ENCODE results near the gene RPLP1. TPM values are rescaled to one million over a fixed set of nuclear protein-coding genes. Genes with fewer than 3 reads are reported as not detected.

The RPLP1 gene
- total RNA-seq, 1 donor from 2014 or later = 572 TPM

GRCh38 chr15:69435985-69436384 lies 16.6 kb upstream of the RPLP1 start:
- no peaks in the 10 kb centered on the region for H3K36me3 Mint-ChIP-seq (ENCODE audit: unreplicated experiment)
- H3K27ac Mint-ChIP-seq (ENCODE audit: unreplicated experiment) = no peak overlapping the region
- no peak for TF ChIP-seq CTCF (IDR thresholded peaks at IDR 0.05; ENCODE audit: partially characterized antibody, unreplicated experiment)

GRCh38 chr15:69436951-69437350 lies 15.7 kb upstream of the RPLP1 start:
- H3K27me3 Mint-ChIP-seq (ENCODE audit: unreplicated experiment) = peaks cover 2% of the 10 kb centered on the region
- no peak for DNase-seq
- H3K9me3 Mint-ChIP-seq (ENCODE audit: unreplicated experiment) = no peaks in the 10 kb centered on the region
- H3K36me3 Mint-ChIP-seq (ENCODE audit: unreplicated experiment) = no peaks in the 10 kb centered on the region
- no peak overlapping the region for H3K27ac Mint-ChIP-seq (ENCODE audit: unreplicated experiment)
- H3K4me3 Mint-ChIP-seq (ENCODE audit: unreplicated experiment) = no peak overlapping the region
- no peak for TF ChIP-seq CTCF (IDR thresholded peaks at IDR 0.05; ENCODE audit: partially characterized antibody, unreplicated experiment)
- no peaks in the 10 kb centered on the region for H3K4me1 Mint-ChIP-seq (ENCODE audit: low read depth, unreplicated experiment)

More at GRCh38 chr15:69435985-69436384, 16.6 kb upstream of the RPLP1 start:
- H3K27me3 Mint-ChIP-seq (ENCODE audit: unreplicated experiment) = peaks cover 2% of the 10 kb centered on the region
- DNase-seq = no peak
- no peaks in the 10 kb centered on the region for H3K4me1 Mint-ChIP-seq (ENCODE audit: low read depth, unreplicated experiment)
- H3K4me3 Mint-ChIP-seq (ENCODE audit: unreplicated experiment) = no peak overlapping the region
- H3K9me3 Mint-ChIP-seq (ENCODE audit: unreplicated experiment) = no peaks in the 10 kb centered on the region

- no peak for DNase-seq
- Mint-ChIP-seq H3K4me3 (ENCODE audit: unreplicated experiment) (no peak overlapping the region), H3K9me3 (ENCODE audit: unreplicated experiment) (no peaks in the 10 kb centered on the region), H3K4me1 (ENCODE audit: low read depth, unreplicated experiment) (no peaks in the 10 kb centered on the region), H3K27me3 (ENCODE audit: unreplicated experiment) (peaks cover 2% of the 10 kb centered on the region), H3K36me3 (ENCODE audit: unreplicated experiment) (no peaks in the 10 kb centered on the region), H3K27ac (ENCODE audit: unreplicated experiment) (no peak overlapping the region)
- no peak for TF ChIP-seq CTCF (IDR thresholded peaks at IDR 0.05; ENCODE audit: partially characterized antibody, unreplicated experiment)
These were observed 13.0 kb upstream of the RPLP1 start for GRCh38 chr15:69439623-69440022.

- no peak overlapping the region for H3K4me3 Mint-ChIP-seq (ENCODE audit: unreplicated experiment)
- peaks cover 2% of the 10 kb centered on the region for H3K27me3 Mint-ChIP-seq (ENCODE audit: unreplicated experiment)
- no peaks in the 10 kb centered on the region for H3K9me3 Mint-ChIP-seq (ENCODE audit: unreplicated experiment)
- no peaks in the 10 kb centered on the region for H3K4me1 Mint-ChIP-seq (ENCODE audit: low read depth, unreplicated experiment)
- no peak overlapping the region for H3K27ac Mint-ChIP-seq (ENCODE audit: unreplicated experiment)
- H3K36me3 Mint-ChIP-seq (ENCODE audit: unreplicated experiment) = no peaks in the 10 kb centered on the region
- no peak for TF ChIP-seq CTCF (IDR thresholded peaks at IDR 0.05; ENCODE audit: partially characterized antibody, unreplicated experiment)
- DNase-seq = no peak
These were observed 9.5 kb upstream of the RPLP1 start for GRCh38 chr15:69443032-69443611.

- peaks cover 2% of the 10 kb centered on the region for H3K27me3 Mint-ChIP-seq (ENCODE audit: unreplicated experiment)
- TF ChIP-seq CTCF (IDR thresholded peaks at IDR 0.05; ENCODE audit: partially characterized antibody, unreplicated experiment) = no peak
- H3K36me3 Mint-ChIP-seq (ENCODE audit: unreplicated experiment) = no peaks in the 10 kb centered on the region
- H3K27ac Mint-ChIP-seq (ENCODE audit: unreplicated experiment) = no peak overlapping the region
- H3K9me3 Mint-ChIP-seq (ENCODE audit: unreplicated experiment) = no peaks in the 10 kb centered on the region
- DNase-seq = no peak
- H3K4me1 Mint-ChIP-seq (ENCODE audit: low read depth, unreplicated experiment) = no peaks in the 10 kb centered on the region
- no peak overlapping the region for H3K4me3 Mint-ChIP-seq (ENCODE audit: unreplicated experiment)
These were observed 7.9 kb upstream of the RPLP1 start for GRCh38 chr15:69444686-69445085.

Measured in glutamatergic neuron (in vitro differentiated cells).